Endothelial cell of umbilical vein (primary cell): ENCODE measurements around the gene ATRNL1.

ENCODE experiments used
- CTCF ChIP-seq, 2 donors: IDR thresholded peaks; 1 replicate in 1 of 2; 2 replicates in 1 of 2; pipeline ENCODE4 v1.5.1; 2011; ENCODE audit warnings: low read length in 2 of 2, mild to moderate bottlenecking in 2 of 2, moderate library complexity in 2 of 2, control low read depth in 1 of 2, inconsistent platforms in 1 of 2, low read depth in 1 of 2; ENCODE audit not compliant: insufficient read depth in 1 of 2; ENCODE audit errors: extremely low read depth in 1 of 2
- EZH2 ChIP-seq: IDR thresholded peaks from 2 replicates; pipeline ENCODE4 v1.6.1; 2012; ENCODE audit warnings: borderline replicate concordance, low read depth, mild to moderate bottlenecking, moderate library complexity, low read length, inconsistent platforms; ENCODE audit not compliant: severe bottlenecking
- FOS ChIP-seq: IDR thresholded peaks from 2 replicates; pipeline ENCODE4 v1.6.1; 2011; ENCODE audit warnings: mild to moderate bottlenecking, low read length, moderate library complexity, borderline replicate concordance; ENCODE audit not compliant: insufficient read depth
- JUN ChIP-seq: IDR thresholded peaks from 2 replicates; pipeline ENCODE4 v1.6.1; 2011; ENCODE audit warnings: borderline replicate concordance, low read depth; ENCODE audit not compliant: insufficient read length, insufficient read depth
- POLR2A ChIP-seq: IDR thresholded peaks from 2 replicates; pipeline ENCODE4 v1.6.1; 2012; ENCODE audit warnings: low read depth, mild to moderate bottlenecking, control low read depth, low read length
- POLR2AphosphoS5 ChIP-seq: IDR thresholded peaks from 2 replicates; pipeline ENCODE4 v1.6.1; 2012; ENCODE audit warnings: low read depth, mild to moderate bottlenecking, control low read depth, low read length, moderate library complexity; ENCODE audit not compliant: insufficient read depth
- TF ChIP-seq, protein P1 (sequence below): IDR thresholded peaks from 2 replicates; pipeline ENCODE4 v1.6.1; 2011; ENCODE audit not compliant: insufficient read depth, insufficient read length

GRCh38 chr10:115849197-115849596 is 756.0 kb downstream of the ATRNL1 start:
- TF ChIP-seq CTCF (IDR thresholded peaks at IDR 0.05; ENCODE audit: extremely low read depth in 1 of 2, insufficient read depth in 1 of 2, low read depth in 1 of 2, low read length in 2 of 2): no peak
- no peak for TF ChIP-seq POLR2A
- no peak for TF ChIP-seq POLR2AphosphoS5
- TF ChIP-seq, protein P1, sequence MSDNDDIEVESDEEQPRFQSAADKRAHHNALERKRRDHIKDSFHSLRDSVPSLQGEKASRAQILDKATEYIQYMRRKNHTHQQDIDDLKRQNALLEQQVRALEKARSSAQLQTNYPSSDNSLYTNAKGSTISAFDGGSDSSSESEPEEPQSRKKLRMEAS: no peak
- TF ChIP-seq EZH2: no peak
- TF ChIP-seq FOS: no peak
- TF ChIP-seq JUN: no peak
